GM18499 (cell line): ENCODE data around the gene CCDC150.

ENCODE experiments used
- ATAC-seq: cut with Tn5 transposase; IDR thresholded peaks from one replicate; pipeline ENCODE4 v1.9.1; 2021; ENCODE audit warnings: moderate number of reproducible peaks; ENCODE audit not compliant: insufficient read depth, unreplicated experiment

CCDC150 gene

GRCh38 chr2:196758474-196759377 is 119.2 kb downstream of the CCDC150 start:
- ATAC-seq, result no peak

- ATAC-seq, result no peak
These were observed 119.8 kb downstream of the CCDC150 start for GRCh38 chr2:196759378-196759706.

GRCh38 chr2:196767101-196767500 is 127.6 kb downstream of the CCDC150 start:
- ATAC-seq, result no peak
